ENCODE measurements around the gene PALM2AKAP2.
A peak's percentile ranks its signal among the peaks of the same experiment; 100 is the strongest.

The PALM2AKAP2 gene

GRCh38 chr9:109765278-109765677, 14.7 kb upstream of the PALM2AKAP2 start:
- TF ChIP-seq POLR2A (IDR thresholded peaks at IDR 0.05; ENCODE audit: low read depth, low read length): no peak
- no peak for FAIRE-seq
- DNase-seq (ENCODE audit: insufficient read length, low spot score): no peak

GRCh38 chr9:109765830-109766229, 14.2 kb upstream of the PALM2AKAP2 start:
- DNase-seq (ENCODE audit: insufficient read length, low spot score) (no peak), FAIRE-seq (no peak)
- no peak for TF ChIP-seq POLR2A (IDR thresholded peaks at IDR 0.05; ENCODE audit: low read depth, low read length)

GRCh38 chr9:109766351-109766750, 13.6 kb upstream of the PALM2AKAP2 start:
- FAIRE-seq (peak; percentile 62), DNase-seq (ENCODE audit: insufficient read length, low spot score) (peak; percentile 33)
- TF ChIP-seq POLR2A (IDR thresholded peaks at IDR 0.05; ENCODE audit: low read depth, low read length): no peak

- no peak for TF ChIP-seq POLR2A (IDR thresholded peaks at IDR 0.05; ENCODE audit: low read depth, low read length)
- FAIRE-seq: no peak
- no peak for DNase-seq (ENCODE audit: insufficient read length, low spot score)
Observed at GRCh38 chr9:109767404-109767803, 12.6 kb upstream of the PALM2AKAP2 start.

GRCh38 chr9:109767814-109768213, 12.2 kb upstream of the PALM2AKAP2 start:
- TF ChIP-seq POLR2A (IDR thresholded peaks at IDR 0.05; ENCODE audit: low read depth, low read length): no peak
- FAIRE-seq (no peak), DNase-seq (ENCODE audit: insufficient read length, low spot score) (no peak)

- FAIRE-seq (no peak), DNase-seq (ENCODE audit: insufficient read length, low spot score) (no peak)
- no peak for TF ChIP-seq POLR2A (IDR thresholded peaks at IDR 0.05; ENCODE audit: low read depth, low read length)
Observed at GRCh38 chr9:109769250-109769649, 10.7 kb upstream of the PALM2AKAP2 start.

GRCh38 chr9:109770101-109770500, 9.9 kb upstream of the PALM2AKAP2 start:
- DNase-seq (ENCODE audit: insufficient read length, low spot score): no peak
- FAIRE-seq: no peak
- TF ChIP-seq POLR2A (IDR thresholded peaks at IDR 0.05; ENCODE audit: low read depth, low read length): no peak

GRCh38 chr9:109771087-109771486, 8.9 kb upstream of the PALM2AKAP2 start:
- DNase-seq (ENCODE audit: insufficient read length, low spot score): no peak
- no peak for FAIRE-seq
- TF ChIP-seq POLR2A (IDR thresholded peaks at IDR 0.05; ENCODE audit: low read depth, low read length): no peak

GRCh38 chr9:109771796-109772531, 8.0 kb upstream of the PALM2AKAP2 start:
- no peak for DNase-seq (ENCODE audit: insufficient read length, low spot score)
- FAIRE-seq: no peak
- TF ChIP-seq POLR2A (IDR thresholded peaks at IDR 0.05; ENCODE audit: low read depth, low read length): no peak

GRCh38 chr9:109775516-109775915, 4.5 kb upstream of the PALM2AKAP2 start:
- no peak for FAIRE-seq
- no peak for TF ChIP-seq POLR2A (IDR thresholded peaks at IDR 0.05; ENCODE audit: low read depth, low read length)
- DNase-seq (ENCODE audit: insufficient read length, low spot score): no peak

GRCh38 chr9:109776391-109776790, 3.6 kb upstream of the PALM2AKAP2 start:
- no peak for DNase-seq (ENCODE audit: insufficient read length, low spot score)
- no peak for TF ChIP-seq POLR2A (IDR thresholded peaks at IDR 0.05; ENCODE audit: low read depth, low read length)
- no peak for FAIRE-seq

- DNase-seq (ENCODE audit: insufficient read length, low spot score): peak; percentile 47
- TF ChIP-seq POLR2A (IDR thresholded peaks at IDR 0.05; ENCODE audit: low read depth, low read length): 0 out of 2 replicates have a peak, but pooled peaks have one; percentile 23
- no peak for FAIRE-seq
Observed at GRCh38 chr9:109780453-109781033, 545 bp downstream of the PALM2AKAP2 start.

GRCh38 chr9:109781086-109781485, 1.1 kb downstream of the PALM2AKAP2 start:
- DNase-seq (ENCODE audit: insufficient read length, low spot score): no peak
- TF ChIP-seq POLR2A (IDR thresholded peaks at IDR 0.05; ENCODE audit: low read depth, low read length): no peak
- no peak for FAIRE-seq

GRCh38 chr9:109781541-109782197, 1.7 kb downstream of the PALM2AKAP2 start:
- no peak for TF ChIP-seq POLR2A (IDR thresholded peaks at IDR 0.05; ENCODE audit: low read depth, low read length)
- DNase-seq (ENCODE audit: insufficient read length, low spot score): no peak
- FAIRE-seq: no peak

- no peak for FAIRE-seq
- no peak for TF ChIP-seq POLR2A (IDR thresholded peaks at IDR 0.05; ENCODE audit: low read depth, low read length)
- no peak for DNase-seq (ENCODE audit: insufficient read length, low spot score)
Observed at GRCh38 chr9:109787735-109788134, 7.7 kb downstream of the PALM2AKAP2 start.
